HG02840 (cell line): ENCODE data around the gene GID8.

Source experiments
- ATAC-seq: cut with Tn5 transposase; IDR thresholded peaks from one replicate; pipeline ENCODE4 v1.9.1; 2021; ENCODE audit warnings: mild to moderate bottlenecking, moderate library complexity, moderate number of reproducible peaks; ENCODE audit not compliant: unreplicated experiment, low FRiP score

Gene GID8

GRCh38 chr20:62937268-62938104 lies 461 bp upstream of the GID8 start:
- ATAC-seq: peak; percentile 88

GRCh38 chr20:62940875-62941274 lies 2.9 kb downstream of the GID8 start:
- no peak for ATAC-seq

DNA sequence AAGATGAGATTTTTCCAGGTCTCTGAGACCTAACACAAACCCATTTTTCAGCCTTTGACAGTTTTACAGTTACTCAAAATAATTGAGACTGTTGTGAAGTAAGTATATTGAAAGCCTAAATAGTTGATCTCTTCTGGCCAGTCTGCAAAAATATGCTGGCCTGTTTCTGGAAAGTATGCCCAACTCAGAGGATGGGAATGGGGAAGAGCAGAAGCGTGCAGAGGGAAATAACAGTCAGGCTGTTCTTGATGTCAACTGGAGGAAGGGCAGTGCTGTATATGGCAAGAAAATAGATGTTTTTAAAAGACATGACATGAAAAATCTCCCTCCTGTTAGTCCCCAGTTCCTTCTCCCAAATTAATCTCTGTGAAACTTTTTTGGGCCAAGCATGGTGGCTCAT lies 3.8 kb downstream of the GID8 start:
- no peak for ATAC-seq

GRCh38 chr20:62942456-62942855 lies 4.5 kb downstream of the GID8 start:
- ATAC-seq: no peak

DNA sequence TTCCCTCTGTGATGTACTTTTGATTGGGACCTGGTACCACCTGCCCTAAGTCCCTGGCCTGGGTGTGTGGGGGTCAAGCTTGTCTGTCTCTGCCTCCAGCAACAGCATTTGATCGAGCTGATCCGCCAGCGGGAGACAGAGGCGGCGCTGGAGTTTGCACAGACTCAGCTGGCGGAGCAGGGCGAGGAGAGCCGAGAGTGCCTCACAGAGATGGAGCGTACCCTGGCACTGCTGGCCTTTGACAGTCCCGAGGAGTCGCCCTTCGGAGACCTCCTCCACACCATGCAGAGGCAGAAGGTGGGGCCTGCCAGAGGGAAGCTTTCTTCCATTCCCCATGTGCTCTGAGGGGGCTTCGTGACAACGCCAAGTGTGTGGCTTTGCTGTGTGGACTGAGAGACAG lies 5.4 kb downstream of the GID8 start:
- no peak for ATAC-seq

GRCh38 chr20:62944184-62944583 lies 6.2 kb downstream of the GID8 start:
- no peak for ATAC-seq

- ATAC-seq: no peak
Measured at GRCh38 chr20:62944746-62945145, 6.8 kb downstream of the GID8 start.

GRCh38 chr20:62945771-62946339 lies 7.9 kb downstream of the GID8 start:
- no peak for ATAC-seq

GRCh38 chr20:62946918-62947317 lies 9.0 kb downstream of the GID8 start:
- no peak for ATAC-seq

- no peak for ATAC-seq
Measured at GRCh38 chr20:62947532-62948300, 9.8 kb downstream of the GID8 start.

- ATAC-seq: no peak
Measured at GRCh38 chr20:62949153-62949821, 11.3 kb downstream of the GID8 start.

DNA sequence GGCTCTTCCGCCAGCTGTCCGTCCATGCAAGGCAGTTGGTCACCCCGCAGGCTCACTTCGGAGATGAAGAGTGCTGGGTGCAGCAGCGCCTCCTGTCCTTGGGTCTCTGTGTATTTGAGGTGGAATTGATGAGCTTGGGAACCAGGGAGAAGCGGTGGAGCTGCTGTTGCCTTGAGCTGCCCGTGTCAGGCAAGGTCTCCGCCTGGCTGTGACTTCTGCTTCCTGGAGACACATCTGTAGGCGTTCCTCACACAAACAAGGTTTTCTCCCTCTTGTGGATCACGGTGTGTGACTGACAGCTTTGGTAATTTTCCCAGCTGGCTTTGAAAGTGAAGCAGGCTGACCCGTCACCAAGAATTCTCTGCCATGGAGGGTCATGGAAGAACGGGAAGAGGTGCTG lies 12.0 kb downstream of the GID8 start:
- no peak for ATAC-seq

- ATAC-seq: no peak
Measured at GRCh38 chr20:62950741-62951140, 12.8 kb downstream of the GID8 start.

DNA sequence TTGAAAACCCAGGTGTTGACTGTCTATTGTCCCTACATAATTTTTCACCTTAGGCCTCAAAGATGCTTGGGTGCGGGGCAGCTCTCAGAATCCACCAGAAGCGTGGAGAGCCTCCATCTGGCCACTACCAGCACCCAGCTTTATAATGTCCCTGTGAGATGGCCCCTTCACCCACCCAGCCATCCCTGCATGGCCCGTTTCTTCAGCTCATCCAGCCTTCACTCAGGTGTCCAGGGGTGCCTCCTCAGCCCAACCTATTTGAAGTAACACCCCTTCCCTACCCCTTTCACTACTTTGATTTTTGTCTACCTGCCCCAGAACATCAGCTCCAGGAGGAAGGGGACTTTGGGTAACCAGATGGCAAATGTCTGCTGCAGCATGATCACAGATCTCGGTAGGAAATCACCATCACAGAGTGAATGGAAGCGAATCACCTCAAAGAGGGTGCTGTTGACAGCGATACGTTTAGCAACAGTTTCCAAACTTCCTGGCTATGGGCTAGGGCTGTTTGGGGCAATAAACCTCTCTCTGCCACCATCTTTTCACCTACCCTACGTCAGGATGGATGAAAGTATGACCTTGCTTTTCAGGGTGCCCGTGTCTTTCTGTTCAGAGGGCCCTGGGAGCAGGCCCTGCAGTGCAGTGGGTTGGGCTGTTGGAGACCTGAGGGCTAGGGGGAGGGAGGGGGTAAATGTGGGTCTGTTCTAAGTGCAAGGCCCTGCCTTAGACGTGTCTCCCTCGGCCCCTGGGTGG lies 13.4 kb downstream of the GID8 start:
- ATAC-seq: no peak

- ATAC-seq: no peak
Measured at GRCh38 chr20:62951896-62952372, 14.0 kb downstream of the GID8 start.

GRCh38 chr20:62952373-62952967 lies 14.5 kb downstream of the GID8 start, which contains the start of gene SLC17A9:
Gene SLC17A9 (plus strand): TSS chr20:62952709. CDS start chr20:62952831, 122 bp downstream.
- ATAC-seq: no peak

- ATAC-seq: no peak
Measured at GRCh38 chr20:62952968-62953838, 15.3 kb downstream of the GID8 start.

DNA sequence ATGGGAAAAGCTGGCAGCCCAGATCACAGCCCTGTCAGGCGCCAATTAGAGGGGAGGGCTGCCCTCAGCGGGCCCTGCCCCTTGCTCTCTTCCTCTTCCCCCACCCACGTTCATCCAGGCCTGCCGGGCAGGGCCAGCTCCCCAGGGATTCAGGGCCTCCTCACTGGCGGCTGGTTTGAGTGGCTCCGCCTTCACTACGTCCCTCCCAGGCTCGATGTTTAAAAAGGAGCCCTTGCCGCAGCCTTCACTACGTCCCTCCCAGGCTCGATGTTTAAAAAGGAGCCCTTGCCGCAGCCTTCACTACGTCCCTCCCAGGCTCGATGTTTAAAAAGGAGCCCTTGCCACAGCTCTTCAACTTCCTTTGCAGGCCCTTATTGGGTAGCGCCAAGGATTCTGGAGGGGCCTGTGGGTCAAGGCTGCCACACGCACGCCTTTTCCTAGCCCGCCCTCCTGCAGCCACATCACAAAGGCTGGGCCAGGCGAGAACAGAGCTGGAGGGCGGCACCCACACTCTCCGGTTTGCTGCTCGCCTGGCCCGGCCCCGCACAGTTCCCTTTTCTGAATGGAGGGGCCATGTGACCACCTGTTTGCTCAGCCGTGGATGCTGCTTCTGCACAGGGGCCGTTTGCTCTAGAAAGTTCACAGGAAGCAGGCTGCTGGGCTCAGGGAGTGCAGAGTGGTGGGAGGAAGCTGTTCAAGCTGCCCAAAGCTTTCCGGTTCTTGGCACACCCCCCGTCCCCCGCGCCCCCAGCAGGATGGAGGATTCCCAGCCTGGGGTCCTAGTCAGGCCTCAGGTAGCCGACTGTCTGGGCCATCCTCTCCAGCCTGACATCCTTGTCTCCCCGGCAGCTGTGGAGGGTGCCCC lies 16.1 kb downstream of the GID8 start:
- ATAC-seq: peak; percentile 59
